HEK293 (cell line): ENCODE data around the gene ATP13A2.
"Not testable (repeated sequence)": the region's sequence is repeated elsewhere in the genome, so short reads cannot be mapped to it uniquely, and the experiment has no call there.

Source experiments
- CTCF ChIA-PET: fragments of 350-600 bp; formaldehyde crosslinking; extraction: SDS; loops from one replicate; lab custom pipeline; 2021; ENCODE audit warnings: antibody characterized with exemption; lab: Yijun Ruan, JAX
- POLR2A ChIA-PET: fragments of 300-600 bp; formaldehyde crosslinking; extraction: SDS; loops from one replicate; lab custom pipeline; 2020; ENCODE audit warnings: antibody characterized with exemption, inconsistent platforms; lab: Yijun Ruan, JAX
- H3K27ac ChIP-seq: fragments of 200-500 bp; sonication (Bioruptor generic); 2 replicates; pipeline ENCODE4 v1.5.1; 2014; ENCODE audit warnings: low read depth, low read length, control low read depth, inconsistent platforms; ENCODE audit errors: extremely low read depth
- H3K36me3 ChIP-seq, 2 experiments: fragments of 200-500 bp in 1 of 2; sonication (Bioruptor generic) in 1 of 2; 1 replicate in 1 of 2; 2 replicates in 1 of 2; pipeline ENCODE4 v1.5.1; 2014 to 2017; ENCODE audit warnings: inconsistent platforms in 2 of 2, low read length in 2 of 2; ENCODE audit not compliant: control insufficient read depth in 2 of 2, insufficient read depth in 1 of 2
- H3K4me1 ChIP-seq: fragments of 200-500 bp; sonication (Bioruptor generic); 2 replicates; pipeline ENCODE4 v1.5.1; 2014; ENCODE audit warnings: mild to moderate bottlenecking, low read length, inconsistent platforms; ENCODE audit not compliant: control insufficient read depth, insufficient read depth
- H3K4me3 ChIP-seq: 2 replicates; pipeline ENCODE4 v1.5.1; 2011; ENCODE audit warnings: low read depth, mild to moderate bottlenecking, control low read depth, low read length, moderate library complexity
- H3K9me3 ChIP-seq: fragments of 200-500 bp; sonication (Bioruptor generic); 2 replicates; pipeline ENCODE4 v1.5.1; 2014; ENCODE audit warnings: low read depth, low read length, inconsistent platforms; ENCODE audit not compliant: control insufficient read depth, insufficient read depth
- EGR2 ChIP-seq: fragments of 450-650 bp; formaldehyde crosslinking; IDR thresholded peaks from 2 replicates; pipeline ENCODE4 v1.5.1; 2016; ENCODE audit warnings: low read depth, missing biosample characterization, missing genetic modification characterization
- PRDM1 ChIP-seq: fragments of 450-650 bp; formaldehyde crosslinking; IDR thresholded peaks from 2 replicates; pipeline ENCODE4; 2016; ENCODE audit warnings: missing biosample characterization, missing genetic modification characterization
- SALL2 ChIP-seq: fragments of 450-650 bp; formaldehyde crosslinking; IDR thresholded peaks from 2 replicates; pipeline ENCODE4 v1.5.0; 2017; ENCODE audit warnings: missing biosample characterization, mild to moderate bottlenecking, missing genetic modification characterization, borderline replicate concordance
- SCRT2 ChIP-seq: fragments of 450-650 bp; formaldehyde crosslinking; IDR thresholded peaks from 2 replicates; pipeline ENCODE4 v1.5.1; 2016; ENCODE audit warnings: missing biosample characterization, missing genetic modification characterization
- SETDB1 ChIP-seq: IDR thresholded peaks from one replicate; pipeline ENCODE4 v1.6.1; 2017; ENCODE audit warnings: mild to moderate bottlenecking, low read length, moderate library complexity, mixed read lengths; ENCODE audit not compliant: insufficient read length
- SP7 ChIP-seq: fragments of 450-650 bp; formaldehyde crosslinking; IDR thresholded peaks from 2 replicates; pipeline ENCODE4 v1.5.1; 2016; ENCODE audit warnings: missing biosample characterization, missing genetic modification characterization
- ZBTB8A ChIP-seq: fragments of 450-650 bp; formaldehyde crosslinking; IDR thresholded peaks from 2 replicates; pipeline ENCODE4 v1.5.1; 2016; ENCODE audit warnings: missing biosample characterization, missing genetic modification characterization
- ZFHX2 ChIP-seq: fragments of 450-650 bp; formaldehyde crosslinking; conservative IDR thresholded peaks from 2 replicates; pipeline ENCODE4 v1.5.1; 2016; ENCODE audit warnings: missing biosample characterization, missing genetic modification characterization
- ZNF121 ChIP-seq: fragments of 450-650 bp; formaldehyde crosslinking; IDR thresholded peaks from 2 replicates; pipeline ENCODE4 v1.5.1; 2016; ENCODE audit warnings: missing biosample characterization, missing genetic modification characterization
- ZNF146 ChIP-seq: fragments of 450-650 bp; formaldehyde crosslinking; IDR thresholded peaks from 2 replicates; pipeline ENCODE4 v1.5.1; 2016; ENCODE audit warnings: missing biosample characterization, missing genetic modification characterization
- ZNF175 ChIP-seq: fragments of 450-650 bp; formaldehyde crosslinking; IDR thresholded peaks from 2 replicates; pipeline ENCODE4 v1.5.1; 2016; ENCODE audit warnings: missing biosample characterization, missing genetic modification characterization
- ZNF366 ChIP-seq: fragments of 450-650 bp; formaldehyde crosslinking; conservative IDR thresholded peaks from 2 replicates; pipeline ENCODE4 v1.5.1; 2016; ENCODE audit warnings: missing biosample characterization, missing genetic modification characterization
- ZNF416 ChIP-seq: fragments of 450-650 bp; formaldehyde crosslinking; IDR thresholded peaks from 2 replicates; pipeline ENCODE4 v1.5.1; 2016; ENCODE audit warnings: missing biosample characterization, missing genetic modification characterization
- ZNF423 ChIP-seq: fragments of 450-650 bp; formaldehyde crosslinking; IDR thresholded peaks from 2 replicates; pipeline ENCODE4 v1.5.1; 2016; ENCODE audit warnings: missing biosample characterization, missing genetic modification characterization
- ZNF473 ChIP-seq: fragments of 450-650 bp; formaldehyde crosslinking; IDR thresholded peaks from 2 replicates; pipeline ENCODE4 v1.5.1; 2017; ENCODE audit warnings: missing biosample characterization, missing genetic modification characterization
- ZNF48 ChIP-seq: fragments of 450-650 bp; formaldehyde crosslinking; IDR thresholded peaks from 2 replicates; pipeline ENCODE4 v1.5.1; 2016; ENCODE audit warnings: missing biosample characterization, missing genetic modification characterization
- ZNF510 ChIP-seq: fragments of 450-650 bp; formaldehyde crosslinking; IDR thresholded peaks from 2 replicates; pipeline ENCODE4 v1.5.1; 2018; ENCODE audit warnings: mild to moderate bottlenecking, missing genetic modification characterization, missing biosample characterization; ENCODE audit not compliant: insufficient replicate concordance
- ZNF548 ChIP-seq: fragments of 450-650 bp; formaldehyde crosslinking; IDR thresholded peaks from 2 replicates; pipeline ENCODE4 v1.5.1; 2016; ENCODE audit warnings: missing biosample characterization, missing genetic modification characterization
- ZNF558 ChIP-seq: fragments of 450-650 bp; formaldehyde crosslinking; IDR thresholded peaks from 2 replicates; pipeline ENCODE4 v1.5.1; 2016; ENCODE audit warnings: missing biosample characterization, missing genetic modification characterization
- ZNF677 ChIP-seq: fragments of 450-650 bp; IDR thresholded peaks from 2 replicates; pipeline ENCODE4 v1.5.0; 2018; ENCODE audit warnings: missing biosample characterization, mild to moderate bottlenecking, missing genetic modification characterization, moderate library complexity
- ZNF707 ChIP-seq: fragments of 450-650 bp; formaldehyde crosslinking; IDR thresholded peaks from 2 replicates; pipeline ENCODE4 v1.5.1; 2016; ENCODE audit warnings: missing biosample characterization, missing genetic modification characterization
- ZNF76 ChIP-seq: fragments of 450-650 bp; formaldehyde crosslinking; IDR thresholded peaks from 2 replicates; pipeline ENCODE4; 2016; ENCODE audit warnings: low read depth, missing biosample characterization, missing genetic modification characterization, borderline replicate concordance
- ZSCAN30 ChIP-seq: fragments of 450-650 bp; IDR thresholded peaks from 2 replicates; pipeline ENCODE4 v1.5.1; 2018; ENCODE audit warnings: missing biosample characterization, mild to moderate bottlenecking, missing genetic modification characterization, moderate library complexity
- TF ChIP-seq, protein P1 (sequence below): fragments of 450-650 bp; formaldehyde crosslinking; IDR thresholded peaks from 2 replicates; pipeline ENCODE4 v1.5.1; 2017; ENCODE audit warnings: missing biosample characterization, mild to moderate bottlenecking, missing genetic modification characterization, moderate library complexity
- TF ChIP-seq, protein P2 (sequence below): fragments of 450-650 bp; formaldehyde crosslinking; IDR thresholded peaks from 2 replicates; pipeline ENCODE4 v1.5.1; 2016; ENCODE audit warnings: missing biosample characterization, missing genetic modification characterization
- TF ChIP-seq, protein P3 (sequence below): fragments of 450-650 bp; formaldehyde crosslinking; IDR thresholded peaks from 2 replicates; pipeline ENCODE4; 2016; ENCODE audit warnings: missing biosample characterization, missing genetic modification characterization

The ATP13A2 gene

DNA sequence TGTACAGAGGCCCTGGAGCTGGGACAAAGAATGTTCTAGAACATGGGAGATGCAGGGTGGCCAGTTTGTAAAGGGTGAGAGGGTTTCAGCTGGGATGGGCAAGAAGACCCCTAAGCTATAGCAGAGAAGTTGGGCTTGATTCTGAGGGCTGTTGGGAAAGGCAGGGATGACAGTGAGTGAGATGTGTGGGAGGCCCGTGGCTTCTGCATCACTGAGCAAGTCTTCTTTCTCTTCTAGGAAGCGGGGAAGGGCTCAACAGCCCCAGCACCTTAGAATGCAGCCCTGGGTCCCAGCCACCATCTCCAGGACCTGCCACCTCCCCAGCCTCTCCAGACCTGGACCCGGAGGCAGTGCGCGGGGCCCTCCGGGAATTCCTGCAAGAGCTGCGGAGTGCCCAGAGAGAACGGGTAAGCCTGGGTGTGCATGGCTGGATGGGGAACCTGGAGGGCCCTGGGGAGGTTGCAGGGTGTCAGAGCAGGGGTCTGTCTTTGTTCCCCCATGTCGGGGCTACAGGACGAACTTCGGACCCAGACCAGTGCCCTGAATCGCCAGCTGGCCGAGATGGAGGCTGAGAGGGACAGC, 46.2 kb downstream of the ATP13A2 start:
- CTCF ChIA-PET, result interaction anchor here (0.5 to 8.7 kb wide), 5 partner anchors 16 to 82 kb away, joined by 3 to 115 read pairs (median 4); no protein-coding TSS in a partner anchor

DNA sequence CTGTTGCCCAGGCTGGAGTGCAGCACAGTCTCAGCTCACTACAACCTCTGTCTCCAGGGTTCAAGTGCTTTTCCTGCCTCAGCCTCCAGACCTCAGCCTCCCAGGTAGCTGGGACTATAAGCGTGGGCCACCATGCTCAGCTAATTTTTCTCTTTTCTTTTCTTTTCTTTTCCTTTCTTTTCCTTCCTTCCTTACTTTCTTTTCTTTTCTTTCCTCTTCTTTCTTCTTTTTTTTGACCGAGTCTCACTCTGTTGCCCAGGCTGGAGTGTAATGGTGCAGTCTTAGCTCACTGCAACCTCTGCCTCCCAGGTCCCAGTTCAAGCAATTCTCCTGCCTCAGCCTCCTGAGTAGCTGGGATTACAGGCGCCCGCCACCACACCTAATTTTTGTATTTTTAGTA, 47.6 kb downstream of the ATP13A2 start:
- H3K9me3 ChIP-seq, result not testable (repeated sequence)
- H3K4me1 ChIP-seq, result peaks cover 11% of the 10 kb centered on the region
- peak; percentile 64 for TF ChIP-seq ZNF366 (tag by site-specific recombination)
- peak; percentile 58; the same call in 1 of the 2 replicates for TF ChIP-seq PRDM1 (tag by site-specific recombination)
- TF ChIP-seq, all 188 proteins: peak for 2; not testable (repeated sequence) for 186
- H3K4me3 ChIP-seq, H3K27ac ChIP-seq: not testable (repeated sequence)
- CTCF ChIA-PET, result interaction anchor here (0.6 to 8.7 kb wide), 6 partner anchors 11 to 338 kb away, joined by 3 to 115 read pairs (median 3); no protein-coding TSS in a partner anchor
- POLR2A ChIA-PET, result interaction anchor here (0.7 to 1.5 kb wide), 5 partner anchors 19 to 71 kb away, joined by 3 to 10 read pairs (median 5); partner anchors contain the start of gene ATP13A2
- peaks cover 3 to 47% of the 10 kb centered on the region in 2 experiments; a peak in 2 of 3 replicates for H3K36me3 ChIP-seq

More for the DNA sequence above, 46.2 kb downstream of the ATP13A2 start:
- TF ChIP-seq EGR2 (tag by site-specific recombination), result 0 out of 2 replicates have a peak, but pooled peaks have one; percentile 8
- TF ChIP-seq ZNF48 (tag by site-specific recombination), result no peak
- no peak overlapping the region for H3K27ac ChIP-seq
- H3K4me3 ChIP-seq, result no peak overlapping the region
- no peaks in the 10 kb centered on the region for H3K9me3 ChIP-seq
- peaks cover 8% of the 10 kb centered on the region; the same call in 1 of the 2 replicates for H3K4me1 ChIP-seq
- POLR2A ChIA-PET, result interaction anchor here (1.3 to 4.1 kb wide), 3 partner anchors 13 to 345 kb away, joined by 3 to 23 read pairs (median 4); partner anchors contain the start of genes ATP13A2 and MFAP2
- peaks cover 3 to 57% of the 10 kb centered on the region in 2 experiments; a peak in 2 of 3 replicates for H3K36me3 ChIP-seq

DNA sequence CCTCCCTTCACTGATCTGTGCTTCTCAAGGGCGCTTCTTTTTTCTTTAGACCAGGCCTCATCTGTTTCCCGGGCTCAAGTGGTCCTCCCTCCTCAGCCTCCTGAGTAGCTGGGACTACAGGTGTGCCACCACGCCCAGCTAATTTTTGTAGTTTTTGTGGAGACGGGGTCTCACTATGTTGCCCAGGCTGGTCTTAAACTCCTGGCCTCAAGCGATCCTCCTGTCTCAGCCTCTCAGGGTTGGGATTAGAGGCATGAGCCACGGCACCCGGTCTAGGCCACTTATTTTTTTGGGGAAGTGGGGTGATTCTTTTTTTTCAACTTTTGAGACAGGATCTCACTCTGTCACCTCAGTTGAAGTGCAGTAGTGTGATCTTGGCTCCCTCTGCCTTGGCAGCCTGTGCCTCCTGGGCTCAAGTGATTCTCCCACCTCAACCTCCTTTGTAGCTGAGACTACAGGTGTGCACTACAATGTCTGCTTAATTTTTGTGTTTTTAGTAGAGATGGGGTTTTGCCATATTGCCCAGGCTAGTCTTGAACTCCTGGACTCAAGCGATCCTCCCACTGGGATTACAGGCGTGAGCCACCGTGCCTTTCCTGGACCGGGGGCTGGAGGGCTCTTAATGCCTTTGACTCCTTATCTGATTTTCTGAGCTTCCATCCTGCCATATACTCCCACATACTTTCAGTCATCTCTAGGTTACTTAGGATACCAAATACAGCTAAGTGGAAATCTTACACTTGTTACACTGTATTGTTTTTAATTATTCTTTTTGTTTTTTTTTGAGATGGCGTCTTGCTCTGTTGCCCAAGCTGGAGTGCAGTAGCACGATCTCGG, 50.2 kb downstream of the ATP13A2 start:
- Histone ChIP-seq H3K27ac (peak overlapping the region; percentile 87), H3K4me3 (peak overlapping the region; percentile 36), H3K9me3 (no peaks in the 10 kb centered on the region), H3K36me3 (peaks cover 3 to 30% of the 10 kb centered on the region in 2 experiments; a peak in 2 of 3 replicates), H3K4me1 (peaks cover 3% of the 10 kb centered on the region; the same call in 1 of the 2 replicates)
- ChIA-PET CTCF (interaction anchor here (0.6 to 8.7 kb wide), 22 partner anchors 9 to 345 kb away, joined by 3 to 115 read pairs (median 4); partner anchors contain the start of gene MFAP2), POLR2A (interaction anchor here (0.5 to 1.9 kb wide), 8 partner anchors 8 to 85 kb away, joined by 3 to 6 read pairs (median 3); no protein-coding TSS in a partner anchor)
- TF ChIP-seq ZNF677 (tag by site-specific recombination) (no peak), ZNF423 (tag by site-specific recombination) (no peak), SCRT2 (tag by site-specific recombination) (peak; percentile 28; the same call in 1 of the 2 replicates), ZNF558 (tag by site-specific recombination) (no peak), ZNF707 (tag by site-specific recombination) (no peak), ZNF175 (tag by site-specific recombination) (no peak), ZNF76 (tag by site-specific recombination) (no peak), ZNF121 (peak; percentile 96), ZBTB8A (no peak), SETDB1 (no peak), ZNF510 (tag by site-specific recombination) (no peak), ZNF548 (no peak), ZNF146 (no peak), ZSCAN30 (tag by site-specific recombination) (no peak), SP7 (tag by site-specific recombination) (no peak), ZNF416 (tag by site-specific recombination) (no peak), EGR2 (tag by site-specific recombination) (peak; percentile 79), ZFHX2 (tag by site-specific recombination) (peak; percentile 84), SALL2 (no peak), ZNF473 (no peak)
- TF ChIP-seq, protein P1, sequence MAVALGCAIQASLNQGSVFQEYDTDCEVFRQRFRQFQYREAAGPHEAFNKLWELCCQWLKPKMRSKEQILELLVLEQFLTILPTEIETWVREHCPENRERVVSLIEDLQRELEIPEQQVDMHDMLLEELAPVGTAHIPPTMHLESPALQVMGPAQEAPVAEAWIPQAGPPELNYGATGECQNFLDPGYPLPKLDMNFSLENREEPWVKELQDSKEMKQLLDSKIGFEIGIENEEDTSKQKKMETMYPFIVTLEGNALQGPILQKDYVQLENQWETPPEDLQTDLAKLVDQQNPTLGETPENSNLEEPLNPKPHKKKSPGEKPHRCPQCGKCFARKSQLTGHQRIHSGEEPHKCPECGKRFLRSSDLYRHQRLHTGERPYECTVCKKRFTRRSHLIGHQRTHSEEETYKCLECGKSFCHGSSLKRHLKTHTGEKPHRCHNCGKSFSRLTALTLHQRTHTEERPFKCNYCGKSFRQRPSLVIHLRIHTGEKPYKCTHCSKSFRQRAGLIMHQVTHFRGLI (tag by site-specific recombination), result no peak
- TF ChIP-seq, protein P2, sequence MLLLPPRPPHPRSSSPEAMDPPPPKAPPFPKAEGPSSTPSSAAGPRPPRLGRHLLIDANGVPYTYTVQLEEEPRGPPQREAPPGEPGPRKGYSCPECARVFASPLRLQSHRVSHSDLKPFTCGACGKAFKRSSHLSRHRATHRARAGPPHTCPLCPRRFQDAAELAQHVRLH (tag by site-specific recombination), result peak; percentile 6; the same call in 1 of the 2 replicates
- TF ChIP-seq, protein P3, sequence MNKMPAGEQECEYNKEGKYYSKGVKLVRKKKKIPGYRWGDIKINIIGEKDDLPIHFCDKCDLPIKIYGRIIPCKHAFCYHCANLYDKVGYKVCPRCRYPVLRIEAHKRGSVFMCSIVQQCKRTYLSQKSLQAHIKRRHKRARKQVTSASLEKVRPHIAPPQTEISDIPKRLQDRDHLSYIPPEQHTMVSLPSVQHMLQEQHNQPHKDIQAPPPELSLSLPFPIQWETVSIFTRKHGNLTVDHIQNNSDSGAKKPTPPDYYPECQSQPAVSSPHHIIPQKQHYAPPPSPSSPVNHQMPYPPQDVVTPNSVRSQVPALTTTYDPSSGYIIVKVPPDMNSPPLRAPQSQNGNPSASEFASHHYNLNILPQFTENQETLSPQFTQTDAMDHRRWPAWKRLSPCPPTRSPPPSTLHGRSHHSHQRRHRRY (tag by site-specific recombination), result no peak
